Measurements from ENCODE around the gene PRKD2. TPM values are rescaled to one million over a fixed set of nuclear protein-coding genes. Genes with fewer than 3 reads are reported as not detected.

The PRKD2 gene

DNA sequence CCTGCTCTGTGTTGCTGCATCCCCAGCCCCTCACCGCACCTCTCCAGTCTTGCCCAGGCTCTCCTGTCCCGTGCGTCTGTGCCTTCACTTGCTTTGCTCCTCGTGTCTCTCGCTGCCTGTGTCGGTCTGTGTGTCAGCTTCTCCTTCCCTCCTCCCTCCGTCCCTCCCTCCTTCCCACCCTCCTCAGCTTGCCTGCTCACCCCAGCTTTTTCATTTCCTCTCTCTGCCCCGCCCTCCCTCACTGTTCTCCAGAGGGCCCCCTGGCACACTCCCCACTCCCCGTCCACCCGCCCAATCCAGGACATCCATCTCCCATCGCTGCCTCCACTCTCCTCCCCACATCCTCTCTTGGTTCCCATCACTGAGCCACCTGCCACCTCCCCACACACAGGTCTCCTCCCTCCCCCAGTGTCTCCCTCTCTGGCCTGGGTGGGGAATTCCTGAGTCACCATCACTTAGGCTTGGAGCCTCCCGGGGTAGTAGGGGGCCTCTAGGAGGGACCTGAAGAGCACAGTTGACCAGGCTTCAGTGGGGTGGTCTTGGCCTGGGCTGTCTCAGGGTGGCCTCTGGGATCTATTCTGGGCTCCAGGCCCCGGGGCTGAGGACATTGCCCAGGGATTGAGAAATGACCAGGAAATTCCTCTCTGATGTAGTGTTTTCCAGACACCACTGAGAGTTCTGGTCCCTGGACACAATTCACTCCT is 91.8 kb downstream of the PRKD2 start, which contains the start of gene PTGIR:
TSS of gene PTGIR (minus strand) at position 132 of the 704 bp plus-strand sequence. CDS start 864 bp downstream, outside the sequence.
- no peaks in the 10 kb centered on the region for H3K9me3 ChIP-seq (replicated peaks in 1 of 2; ENCODE audit: control insufficient read depth in 2 of 2, insufficient read depth in 1 of 2, low read depth in 1 of 2, low read length in 2 of 2)
- H2AFZ ChIP-seq (ENCODE audit: low read length): peak within 1 kb of the TSS; percentile 61
- H3K4ac ChIP-seq (ENCODE audit: low read length): no peak within 1 kb of the TSS
- peak within 1 kb of the TSS; percentile 97 for H2BK12ac ChIP-seq (ENCODE audit: low read length)
- H3K4me2 ChIP-seq (ENCODE audit: insufficient read depth, low read length, poor library complexity, severe bottlenecking): no peak within 1 kb of the TSS
- peak within 1 kb of the TSS in 1 of 2 donors; percentile 67 for H3K4me3 ChIP-seq (ENCODE audit: low read length in 2 of 2)
- H3K9ac ChIP-seq (ENCODE audit: low read depth, low read length, poor library complexity): peak within 1 kb of the TSS; percentile 55
- H3K18ac ChIP-seq (ENCODE audit: low read length): peak within 1 kb of the TSS; percentile 87
- H4K8ac ChIP-seq (ENCODE audit: low read depth, low read length): no peak within 1 kb of the TSS
- DNase-seq (ENCODE audit: low spot score): no peak
- no peak within 1 kb of the TSS for H2BK120ac ChIP-seq (ENCODE audit: low read depth, low read length)
- H3K79me1 ChIP-seq (ENCODE audit: low read depth, low read length): peaks cover 1% of the 10 kb centered on the region
- H3K27me3 ChIP-seq (ENCODE audit: control insufficient read depth in 3 of 3, insufficient read depth in 3 of 3, low read depth in 1 of 3, low read length in 3 of 3): peaks cover 0 to 15% (median 0%) of the 10 kb centered on the region in 3 experiments
- H3K27ac ChIP-seq (replicated peaks; ENCODE audit: low read length): no peak within 1 kb of the TSS
- peak within 1 kb of the TSS; percentile 75 for H3K14ac ChIP-seq (ENCODE audit: low read length)
- no peaks in the 10 kb centered on the region for H3K36me3 ChIP-seq (replicated peaks in 1 of 2; ENCODE audit: control insufficient read depth in 2 of 2, insufficient read depth in 2 of 2, low read length in 2 of 2)
- peak within 1 kb of the TSS; percentile 63 for H2BK5ac ChIP-seq (ENCODE audit: low read length)
- peaks cover 11 to 20% of the 10 kb centered on the region in 2 donors for H3K4me1 ChIP-seq (ENCODE audit: control insufficient read depth in 2 of 2, insufficient read depth in 1 of 2, low read depth in 1 of 2, low read length in 2 of 2)
- no CpG with 5 or more reads among the region's 13 CpGs for WGBS, 2 donors (ENCODE audit: extremely low coverage in 2 of 2, insufficient read length in 2 of 2, insufficient replicate concordance in 1 of 2)
- peak within 1 kb of the TSS; percentile 49 for H2AK5ac ChIP-seq (ENCODE audit: low read depth, low read length)
- H4K91ac ChIP-seq (ENCODE audit: low read depth, low read length, poor library complexity): no peak within 1 kb of the TSS
- peak within 1 kb of the TSS; percentile 94 for H2BK15ac ChIP-seq (ENCODE audit: low read length)
- H3K23ac ChIP-seq (ENCODE audit: low read depth, low read length, poor library complexity): peak within 1 kb of the TSS; percentile 90

Small RNA genes within 50 kb of the gene (small RNA-seq; reads per million reads assigned to genes)
- not detected for gene MIR320E (ENCODE audit: insufficient read depth)
- gene RF00019 (ENCODE audit: insufficient read depth): not detected
- gene RN7SL364P (ENCODE audit: insufficient read depth): not detected
